Measurements from ENCODE around the gene TTLL10.

TTLL10 gene

GRCh38 chr1:1157914-1158710, 15.6 kb upstream of the TTLL10 start:
- no peak for DNase-seq

DNA sequence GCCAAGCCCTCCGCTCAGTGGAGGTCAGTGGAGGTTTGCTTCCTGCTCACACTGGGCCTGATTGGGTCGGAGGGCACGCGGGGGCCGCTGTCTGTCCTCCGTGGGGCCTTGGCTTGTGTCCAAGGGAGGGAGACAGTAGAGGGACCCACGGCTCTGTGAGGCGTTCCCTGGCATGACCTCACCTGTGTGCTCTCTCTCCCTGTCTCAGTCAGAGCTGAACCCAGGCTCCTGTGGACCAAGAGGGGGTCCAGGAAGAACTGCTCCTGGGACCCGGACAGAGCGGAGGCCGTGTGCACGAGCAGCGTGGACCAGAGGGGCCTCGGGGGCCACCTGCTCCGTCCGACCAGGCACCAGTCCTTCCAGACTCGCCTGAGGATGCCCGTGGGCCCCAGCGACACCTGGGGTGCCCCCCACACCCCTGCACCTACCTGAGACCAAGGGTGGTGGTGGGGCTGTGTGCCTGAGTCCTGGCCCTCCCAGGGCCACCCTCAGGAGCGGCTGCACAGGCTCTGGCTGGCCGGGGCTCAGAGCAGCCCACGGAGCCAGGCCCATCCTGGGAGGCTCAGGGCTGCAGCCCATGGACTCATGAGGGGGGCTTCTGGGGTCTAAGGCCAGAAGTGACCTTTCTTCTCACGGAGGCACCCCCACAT, 13.3 kb upstream of the TTLL10 start:
- DNase-seq: no peak

- DNase-seq: no peak
Measured at GRCh38 chr1:1161078-1161682, 12.5 kb upstream of the TTLL10 start.

DNA sequence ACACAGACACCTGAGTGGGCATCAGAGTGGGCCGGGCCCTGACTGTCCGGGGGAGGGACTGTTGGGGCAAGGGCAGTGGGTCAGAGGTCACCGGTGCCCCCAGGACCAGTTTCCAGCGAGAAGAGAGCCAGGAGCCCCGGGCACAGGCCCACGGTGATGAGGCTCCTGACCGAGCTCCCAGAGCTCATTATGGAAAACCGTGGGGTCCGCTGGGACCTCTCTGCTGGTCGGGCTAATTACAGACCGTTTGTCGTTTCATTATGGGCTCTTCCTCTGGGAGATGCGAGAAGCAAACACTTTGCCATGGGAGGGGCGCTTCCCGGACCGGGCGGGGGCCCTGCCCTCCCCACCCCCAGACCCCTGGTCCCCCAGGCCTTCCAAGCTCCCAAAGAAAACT, 12.0 kb upstream of the TTLL10 start:
- no peak for DNase-seq

DNA sequence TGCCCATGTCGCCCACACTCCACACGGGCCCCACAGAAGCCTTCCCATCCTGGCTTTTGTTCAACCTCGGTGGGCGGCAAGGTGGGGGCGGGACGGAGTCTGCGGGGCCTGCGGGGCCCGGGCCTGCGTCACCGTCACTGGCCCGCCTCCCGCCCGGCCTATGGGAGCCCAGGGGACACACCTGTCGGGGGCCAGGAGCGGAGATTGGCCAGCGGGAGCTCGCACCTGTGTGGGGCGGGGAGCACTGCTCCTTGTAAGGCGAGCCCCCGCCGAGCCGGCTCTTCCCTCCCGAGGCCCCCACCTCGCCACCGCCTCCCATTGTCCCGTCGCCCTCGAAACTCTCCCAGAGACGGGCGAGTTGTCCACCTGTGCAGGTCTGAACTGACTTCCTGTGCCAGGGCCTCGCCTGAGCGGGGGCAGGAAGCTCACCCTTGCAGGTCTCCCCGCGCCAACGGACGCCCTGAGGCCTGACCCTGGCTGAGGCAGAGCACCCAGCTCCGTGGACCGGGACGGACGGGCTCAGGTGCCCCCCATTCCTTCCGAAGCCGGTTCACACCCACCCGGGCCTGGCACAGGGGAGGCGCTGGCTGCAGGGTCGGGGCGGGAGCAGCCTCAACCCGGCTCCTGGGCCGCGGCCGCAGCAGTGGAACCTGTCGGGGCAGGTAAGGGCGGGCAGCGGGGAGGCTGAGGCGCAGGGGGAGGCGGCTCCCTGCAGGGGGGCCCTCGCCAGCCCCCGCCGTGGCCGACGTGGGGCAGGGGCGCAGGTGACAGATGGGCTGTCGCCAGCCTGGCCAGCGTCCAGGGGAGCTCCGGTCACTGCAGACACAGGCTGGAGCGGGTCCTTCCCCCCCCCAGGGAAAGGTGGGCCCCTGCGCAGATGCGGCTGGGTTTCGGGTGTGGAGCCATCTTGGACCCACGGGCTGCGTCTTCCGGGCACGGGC, 10.8 kb upstream of the TTLL10 start:
- DNase-seq: no peak

DNA sequence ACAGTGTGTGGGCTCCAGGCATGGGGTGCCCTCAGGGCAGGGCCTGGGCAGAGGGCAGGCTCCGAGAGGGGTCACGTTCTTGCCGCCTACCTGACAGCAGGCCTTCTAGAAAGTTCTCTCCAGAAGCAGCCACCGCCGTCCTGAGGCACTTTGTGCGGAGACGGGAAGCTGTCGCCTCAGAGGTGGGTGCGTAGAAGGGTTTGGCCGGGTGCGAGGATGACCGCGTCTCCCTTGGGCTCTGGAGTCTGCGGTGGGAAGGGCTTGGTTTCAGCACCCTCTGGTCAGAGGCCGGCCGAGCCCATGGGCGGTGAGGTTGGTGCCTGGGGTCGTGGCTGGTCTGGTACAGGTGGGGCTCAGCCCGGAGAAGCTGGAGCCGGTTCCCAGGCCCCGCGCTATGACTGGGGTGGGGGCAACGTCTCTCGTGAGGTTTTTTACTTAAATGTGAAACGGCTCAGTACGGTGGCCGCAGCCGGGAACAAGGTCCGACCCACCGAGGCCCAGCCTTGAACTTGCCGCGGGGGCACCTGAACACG, 10.1 kb upstream of the TTLL10 start:
- DNase-seq: no peak

- no peak for DNase-seq
Measured at GRCh38 chr1:1164361-1164700, 9.3 kb upstream of the TTLL10 start.

DNA sequence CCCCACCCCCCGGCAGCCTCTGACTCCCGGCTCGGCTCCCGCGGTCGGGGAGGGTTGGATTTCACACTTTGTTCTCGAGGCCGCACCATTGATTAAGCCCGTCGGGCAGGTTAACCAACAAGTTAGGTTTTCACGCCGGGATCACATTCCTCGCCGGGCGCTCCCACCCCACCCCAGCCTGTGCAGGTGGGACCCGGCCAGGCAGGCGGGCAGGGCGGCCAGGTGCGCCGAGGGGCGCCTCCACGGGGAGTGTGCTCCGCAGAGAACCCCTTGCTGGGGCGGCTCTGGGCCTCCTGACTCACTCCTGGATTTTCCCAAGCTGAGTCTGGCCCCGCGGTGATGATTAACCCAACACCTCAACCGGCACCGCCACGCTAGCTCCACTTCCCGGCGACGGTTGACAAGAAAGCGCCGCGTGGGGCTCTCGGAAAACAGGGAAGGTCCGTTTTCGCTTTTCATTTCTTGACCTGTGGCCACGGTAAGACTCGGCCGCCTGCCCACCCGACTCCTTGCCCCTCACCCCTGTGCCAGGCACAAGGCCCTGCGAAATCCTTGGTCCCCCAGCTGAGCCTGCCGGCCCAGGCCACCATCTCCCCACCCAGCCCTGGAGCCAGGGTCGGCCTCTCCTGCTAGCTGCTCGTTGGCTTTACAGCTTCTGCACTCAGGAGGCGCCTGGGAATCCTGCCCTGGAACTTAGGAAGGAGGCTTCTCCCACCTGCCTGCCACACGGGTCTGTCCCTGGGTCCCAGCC, 8.8 kb upstream of the TTLL10 start:
- DNase-seq: no peak

DNA sequence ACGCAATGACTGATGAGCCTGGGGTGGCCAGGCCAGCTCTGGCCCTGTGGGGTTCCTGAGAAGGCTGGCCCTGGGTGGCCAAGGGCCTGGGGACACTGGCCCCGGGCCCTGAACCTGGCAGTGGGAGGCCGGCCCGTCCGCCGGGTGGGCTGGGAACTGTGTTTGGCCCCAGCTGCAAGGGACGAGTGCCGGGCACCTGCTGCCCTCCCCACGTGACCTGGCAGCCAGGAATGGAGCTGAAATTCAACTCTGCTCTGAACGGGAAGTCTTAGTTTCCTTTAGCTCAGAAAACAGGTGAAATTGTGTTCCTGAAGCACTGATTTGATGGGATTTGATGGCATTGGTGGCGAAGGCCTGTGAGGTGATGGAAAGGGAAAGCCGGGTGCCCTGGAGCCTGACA, 8.2 kb upstream of the TTLL10 start:
- no peak for DNase-seq

DNA sequence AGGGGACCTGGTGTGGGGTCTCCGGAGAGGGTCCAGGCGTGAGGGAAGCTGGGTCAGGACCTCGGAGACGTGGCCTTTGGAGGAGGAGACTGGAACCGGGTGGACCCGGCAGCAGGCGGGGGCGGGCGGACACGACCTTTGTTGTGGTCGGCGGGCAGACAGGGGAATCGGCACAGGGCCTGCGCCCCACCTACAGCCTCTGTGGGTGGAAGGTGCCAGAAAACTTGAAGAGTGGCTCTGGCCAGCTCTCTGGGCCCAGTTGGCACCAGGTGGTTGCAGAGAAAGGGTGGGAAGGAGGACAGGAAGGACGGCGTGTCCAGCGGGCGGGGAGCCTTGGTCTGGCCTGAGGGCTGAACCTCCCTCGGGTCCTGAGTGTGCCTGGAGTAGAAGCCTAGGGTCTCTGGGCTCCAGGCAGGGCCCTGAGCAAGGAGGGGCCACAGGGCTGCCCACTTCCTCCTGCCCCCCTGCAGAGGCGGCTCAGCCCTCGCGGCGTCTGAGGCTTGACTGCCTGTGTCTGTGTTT, 7.7 kb upstream of the TTLL10 start:
- no peak for DNase-seq

DNA sequence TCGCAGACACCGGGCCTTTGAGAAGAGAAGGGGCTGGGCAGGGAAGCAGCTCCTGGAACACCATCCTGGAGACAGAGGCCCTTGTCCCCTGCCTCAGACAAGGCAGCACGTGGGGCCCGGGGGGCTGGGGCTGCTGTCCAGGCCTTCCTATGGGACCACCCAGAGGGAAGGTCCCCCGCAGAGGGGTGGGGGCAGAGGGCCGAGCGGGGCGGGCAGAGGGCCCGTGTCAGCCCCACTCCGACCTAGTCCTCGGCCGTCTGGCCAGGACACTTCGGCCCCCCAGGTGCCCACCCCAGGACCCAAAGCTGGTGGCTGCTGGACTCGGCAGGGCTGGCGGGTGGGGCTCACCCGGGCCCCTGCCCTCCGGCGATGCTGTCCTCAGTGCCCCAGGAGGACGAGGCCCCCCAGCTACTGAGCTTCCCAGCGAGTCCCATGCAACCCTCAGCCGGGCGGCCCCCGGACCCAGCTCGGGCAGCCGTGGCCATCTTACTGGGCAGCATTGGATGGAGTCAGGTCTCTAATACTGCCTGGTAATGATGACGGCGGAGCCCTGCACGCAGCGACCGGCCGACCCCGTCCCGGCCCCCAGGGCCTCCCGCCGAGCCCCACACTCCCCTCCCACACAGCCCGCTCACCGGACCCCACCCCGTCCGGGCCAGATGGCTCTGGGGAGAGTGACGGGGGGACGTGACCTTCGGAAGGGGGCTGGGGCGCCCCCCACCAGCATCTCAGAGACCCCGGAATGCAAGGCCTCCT, 6.9 kb upstream of the TTLL10 start:
- no peak for DNase-seq

DNA sequence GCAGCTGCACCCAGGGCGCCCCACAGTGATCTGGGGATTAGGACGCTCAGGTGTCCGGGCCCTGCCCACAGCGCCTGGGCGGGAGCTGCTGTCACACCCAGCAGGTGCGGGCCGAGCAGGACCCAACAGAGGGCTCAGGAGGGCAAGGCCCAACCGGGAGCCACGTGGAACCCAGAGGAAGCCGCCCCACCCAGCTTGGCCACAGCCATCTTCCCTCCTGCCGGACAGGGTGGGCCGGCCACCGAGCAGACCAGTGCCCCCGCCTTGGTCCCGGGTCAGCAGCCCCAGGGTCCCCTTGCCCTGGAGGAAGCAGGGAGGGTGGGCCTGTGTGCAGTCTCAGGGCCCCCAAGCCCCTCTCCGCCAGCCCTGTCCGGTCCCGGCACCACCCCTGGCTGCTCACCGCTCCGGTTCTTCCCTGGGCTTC, 6.3 kb upstream of the TTLL10 start:
- no peak for DNase-seq

DNA sequence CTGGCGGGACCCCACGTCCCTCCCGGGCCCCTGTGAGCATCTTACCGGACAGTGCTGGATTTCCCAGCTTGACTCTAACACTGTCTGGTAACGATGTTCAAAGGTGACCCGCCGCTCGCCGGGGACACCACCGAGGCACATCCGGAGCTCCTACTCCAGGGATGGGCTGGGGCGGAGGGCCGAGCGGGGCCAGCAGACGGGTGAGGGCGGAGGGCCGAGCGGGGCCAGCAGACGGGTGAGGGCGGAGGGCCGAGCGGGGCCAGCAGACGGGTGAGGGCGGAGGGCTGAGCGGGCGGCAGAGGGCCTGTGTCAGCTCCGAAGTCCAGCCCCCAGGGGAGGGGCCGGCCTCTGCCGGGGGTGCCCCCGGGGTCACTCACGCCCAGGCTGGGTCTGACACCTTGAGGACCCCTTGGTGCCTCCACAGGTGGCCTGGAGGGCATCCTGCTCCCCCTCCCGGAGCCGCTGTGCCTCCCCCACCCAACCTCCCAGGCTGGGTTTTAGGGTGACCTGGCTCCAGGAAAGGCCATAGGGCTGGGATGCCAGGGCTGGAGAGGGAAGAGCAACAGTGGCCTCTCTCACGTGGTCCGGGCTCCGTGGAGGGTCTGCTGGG, 5.7 kb upstream of the TTLL10 start:
- no peak for DNase-seq

DNA sequence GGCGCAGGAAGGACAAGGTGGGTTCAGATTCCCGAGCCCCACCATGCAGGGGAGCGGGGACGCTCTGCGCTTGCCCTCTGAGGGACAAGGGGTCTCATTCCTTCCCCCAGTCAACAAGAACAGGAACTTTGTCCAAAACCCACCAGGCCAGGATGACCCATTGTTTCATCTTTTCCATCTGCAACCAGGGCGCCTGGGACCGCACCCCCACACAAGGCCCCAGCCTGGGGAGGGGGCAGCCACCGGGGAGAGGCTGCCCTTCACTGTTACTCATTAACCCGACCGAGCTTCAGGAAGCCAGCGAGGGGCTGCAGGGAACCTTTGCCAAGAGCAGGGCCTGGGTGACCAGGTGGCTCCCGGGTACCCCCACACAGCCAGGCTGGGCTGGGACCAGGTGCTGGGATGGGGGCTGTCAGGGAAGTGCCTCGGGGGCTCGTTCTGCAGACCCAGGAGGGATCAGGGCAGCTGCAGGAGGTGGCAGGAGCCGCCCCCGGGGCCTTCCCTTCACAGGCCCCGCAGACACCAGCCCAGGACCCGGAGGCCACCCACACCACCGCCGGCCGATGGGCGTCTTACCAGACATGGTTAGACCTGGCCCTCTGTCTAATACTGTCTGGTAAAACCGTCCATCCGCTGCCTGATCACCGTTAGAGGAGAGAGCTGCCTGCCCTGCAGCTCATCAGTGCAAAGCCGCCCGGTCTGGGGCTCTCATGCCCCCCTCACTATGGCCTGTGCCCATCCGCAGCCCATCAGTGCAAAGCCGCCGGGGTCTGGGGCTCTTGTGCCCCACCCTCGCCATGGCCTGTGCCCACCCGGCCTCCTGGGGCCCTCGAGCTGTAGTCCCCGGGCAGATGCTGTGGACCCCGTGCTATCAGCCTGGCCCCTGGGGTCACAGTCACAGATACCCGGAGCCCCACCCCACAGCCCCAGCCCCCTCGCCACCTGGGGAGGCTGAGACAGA, 4.9 kb upstream of the TTLL10 start:
- DNase-seq: no peak

DNA sequence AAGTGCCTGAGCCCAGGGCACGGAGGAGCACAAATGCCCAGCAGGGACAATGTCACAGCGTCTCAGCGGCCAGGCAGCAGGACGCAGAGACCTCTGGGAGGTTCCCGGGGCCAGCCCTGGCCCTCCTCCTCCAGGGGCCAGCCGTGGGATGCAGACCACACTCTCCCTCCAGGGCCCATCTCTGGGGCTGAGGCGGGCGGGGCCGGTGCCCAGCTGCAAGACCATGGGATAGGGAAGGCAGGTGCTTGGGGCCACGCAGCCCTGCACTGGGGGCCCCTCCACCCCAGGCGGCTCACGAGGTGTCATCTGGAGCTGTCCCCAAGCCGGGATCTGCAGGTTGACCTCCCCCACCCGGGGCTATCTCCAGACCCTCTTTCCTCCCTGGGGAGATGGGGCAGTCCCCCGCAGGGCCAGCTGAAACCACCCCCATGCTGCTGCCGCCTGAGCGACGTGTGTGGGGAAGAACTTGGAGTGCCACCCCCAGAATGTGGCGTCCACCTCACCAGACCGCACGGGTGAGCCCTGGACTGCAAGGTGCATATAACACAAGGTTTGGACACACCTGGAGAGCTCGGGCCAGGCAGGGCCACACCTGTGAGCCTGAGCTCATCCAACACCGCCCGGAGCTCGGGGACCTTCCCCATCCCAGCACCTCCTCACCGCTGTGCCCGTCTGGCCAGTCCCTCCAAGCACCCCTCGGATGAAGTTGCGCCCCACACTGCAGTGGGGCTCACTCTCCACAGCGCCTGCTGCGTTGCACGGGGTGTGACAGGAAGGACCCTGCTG, 4.1 kb upstream of the TTLL10 start:
- no peak for DNase-seq

GRCh38 chr1:1170215-1171091, 3.2 kb upstream of the TTLL10 start:
- DNase-seq: no peak

DNA sequence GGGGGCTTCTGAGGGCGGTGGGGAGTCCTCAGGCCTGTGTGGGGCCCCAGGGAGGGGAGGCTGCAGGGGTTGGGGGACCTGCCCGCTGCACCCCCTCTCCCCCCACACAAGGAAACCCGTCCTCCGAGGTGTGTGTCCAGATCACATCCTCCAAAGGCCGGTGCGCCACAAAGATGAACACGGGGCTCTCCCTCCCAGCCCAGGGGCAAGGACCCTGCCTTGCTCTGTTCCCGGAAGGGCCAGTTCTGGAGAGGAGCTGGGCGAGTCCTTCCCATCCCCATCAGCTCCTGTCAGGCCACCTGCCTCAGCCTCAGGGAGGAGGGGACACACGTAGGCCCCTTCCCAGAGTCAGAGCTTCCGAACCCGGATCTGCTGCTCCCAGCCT, 2.5 kb upstream of the TTLL10 start:
- no peak for DNase-seq
